Activated T-cell treated with anti-CD3 and anti-CD28 coated beads, Interleukin-2, amount 50 U/mL, for 48 hours (primary cell): Measurements from ENCODE around the gene LRRC52.

Source experiments
- DNase-seq, 2 experiments: peaks; one replicate each; pipeline ENCODE4 v3.0.0-alpha.2; 2020

The LRRC52 gene, protein sequence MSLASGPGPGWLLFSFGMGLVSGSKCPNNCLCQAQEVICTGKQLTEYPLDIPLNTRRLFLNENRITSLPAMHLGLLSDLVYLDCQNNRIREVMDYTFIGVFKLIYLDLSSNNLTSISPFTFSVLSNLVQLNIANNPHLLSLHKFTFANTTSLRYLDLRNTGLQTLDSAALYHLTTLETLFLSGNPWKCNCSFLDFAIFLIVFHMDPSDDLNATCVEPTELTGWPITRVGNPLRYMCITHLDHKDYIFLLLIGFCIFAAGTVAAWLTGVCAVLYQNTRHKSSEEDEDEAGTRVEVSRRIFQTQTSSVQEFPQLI

DNA sequence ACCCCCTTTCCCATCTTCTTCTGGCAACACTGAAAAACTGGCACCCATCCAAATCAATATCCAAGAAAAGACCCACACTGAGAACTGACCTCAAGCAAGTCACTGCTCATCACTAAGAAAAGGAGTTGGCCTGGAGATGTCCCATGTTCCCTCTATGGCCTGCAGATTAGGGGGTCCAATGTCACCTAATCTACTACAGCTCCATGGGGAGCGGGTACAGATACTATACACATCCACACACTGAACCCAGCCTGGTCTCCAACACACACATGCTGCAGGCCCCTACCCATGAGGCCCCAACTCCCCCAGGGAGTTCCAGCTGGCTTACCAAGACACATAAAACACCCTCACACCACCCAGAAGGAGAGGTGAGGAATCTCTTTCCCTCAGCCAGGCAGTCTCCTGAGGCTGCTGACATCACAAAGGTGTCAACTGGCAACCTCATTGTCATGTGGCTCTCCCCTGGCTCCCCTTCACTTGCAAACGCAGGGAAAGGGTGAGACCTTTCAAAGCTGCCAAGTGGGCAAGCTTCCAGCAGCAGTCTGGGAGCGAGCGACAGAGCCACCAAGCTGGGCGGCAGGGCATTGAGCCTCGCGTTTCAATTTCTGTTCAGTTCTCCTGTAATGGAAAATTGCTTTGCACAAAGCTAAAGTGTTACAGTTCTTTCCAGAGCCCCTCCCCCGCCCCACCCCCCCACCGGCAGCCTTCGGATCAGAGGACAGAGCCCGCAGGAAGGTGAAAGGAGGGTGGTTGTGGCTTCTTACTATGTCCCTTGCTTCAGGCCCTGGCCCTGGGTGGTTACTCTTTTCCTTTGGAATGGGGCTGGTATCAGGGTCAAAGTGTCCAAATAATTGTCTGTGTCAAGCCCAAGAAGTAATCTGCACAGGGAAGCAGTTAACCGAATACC lies at the start of gene LRRC52:
Gene LRRC52 (plus strand): TSS at position 469 of the 907 bp plus-strand sequence. CDS start 297 bp downstream, at position 766.
- no peak for DNase-seq

DNA sequence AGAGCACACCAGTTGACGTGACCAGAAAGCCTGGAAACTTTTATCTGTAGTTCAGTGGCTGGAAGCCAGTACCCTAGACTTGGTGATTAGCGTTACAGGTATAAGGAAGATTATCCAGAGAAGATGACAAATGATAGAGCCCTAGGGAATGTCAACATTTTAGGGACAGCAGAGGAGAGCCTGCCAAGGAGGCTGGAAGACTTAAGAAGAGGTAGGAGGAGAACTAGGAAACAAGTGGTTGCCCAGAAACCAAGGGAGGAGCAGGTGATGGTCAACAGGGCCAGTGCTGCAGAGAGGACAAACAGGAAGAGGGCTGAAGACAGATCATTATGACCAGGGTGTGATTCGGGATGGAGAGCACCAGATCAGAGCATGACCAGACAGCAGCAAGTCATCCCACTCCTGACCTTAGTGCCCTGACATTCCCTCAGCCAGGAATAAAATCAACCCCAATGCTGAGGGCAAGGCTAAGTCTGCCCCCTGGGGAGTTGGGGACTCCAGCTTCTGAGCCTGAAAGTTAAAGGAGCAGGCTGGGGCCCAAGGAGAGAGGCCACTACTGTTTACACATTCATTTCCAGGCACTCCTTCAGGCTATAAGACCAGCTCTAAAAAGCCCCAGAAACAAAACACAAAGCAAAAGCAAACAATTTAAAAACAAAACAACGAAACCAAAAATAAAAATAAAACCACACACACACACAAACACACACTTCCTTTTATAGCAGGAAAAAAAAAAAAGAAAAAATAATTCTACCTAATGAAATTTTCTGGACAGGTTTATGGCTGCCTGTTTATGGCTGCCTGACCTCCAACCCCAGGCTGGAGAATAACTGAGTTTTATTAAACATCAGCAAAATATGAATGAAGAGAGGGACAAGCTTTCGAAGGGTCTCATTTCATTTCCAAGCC lies 48.6 kb upstream of the LRRC52 start:
- DNase-seq = no peak

DNA sequence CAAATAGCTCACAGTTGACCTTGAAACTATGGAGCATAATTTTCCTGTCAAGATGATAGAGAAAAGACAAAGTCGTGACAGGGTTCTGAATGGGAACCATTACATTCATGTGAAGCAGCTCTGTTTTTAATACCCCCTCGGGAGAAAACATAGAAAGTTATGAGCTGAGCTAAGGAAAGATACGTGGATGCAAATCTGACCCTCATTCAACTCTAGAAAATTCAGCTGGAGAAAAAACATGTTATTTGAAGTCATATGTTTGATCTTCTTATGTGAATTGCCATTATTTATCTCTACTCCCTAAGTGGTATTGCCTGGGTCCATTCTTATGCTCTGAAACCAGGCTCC lies 48.0 kb upstream of the LRRC52 start:
- DNase-seq = no peak

DNA sequence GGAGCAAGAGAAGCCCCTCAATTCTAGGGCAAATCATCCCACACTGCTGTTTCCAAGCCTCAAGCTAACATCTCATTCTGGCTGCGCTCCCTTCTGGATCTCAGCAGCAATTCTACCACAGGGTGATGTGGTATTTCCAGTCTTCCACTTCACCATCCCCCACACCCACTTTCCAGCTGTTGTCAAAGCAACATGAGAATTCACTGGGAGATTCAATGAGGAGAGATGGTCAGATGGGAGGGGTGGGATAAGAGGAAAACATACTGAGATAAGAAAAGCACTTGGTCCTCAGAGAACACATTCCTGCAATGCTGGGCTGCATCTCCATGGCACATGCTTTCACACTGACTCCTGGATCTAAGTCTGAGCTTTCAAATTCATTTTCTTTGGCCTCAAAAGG lies 47.3 kb upstream of the LRRC52 start:
- no peak for DNase-seq

DNA sequence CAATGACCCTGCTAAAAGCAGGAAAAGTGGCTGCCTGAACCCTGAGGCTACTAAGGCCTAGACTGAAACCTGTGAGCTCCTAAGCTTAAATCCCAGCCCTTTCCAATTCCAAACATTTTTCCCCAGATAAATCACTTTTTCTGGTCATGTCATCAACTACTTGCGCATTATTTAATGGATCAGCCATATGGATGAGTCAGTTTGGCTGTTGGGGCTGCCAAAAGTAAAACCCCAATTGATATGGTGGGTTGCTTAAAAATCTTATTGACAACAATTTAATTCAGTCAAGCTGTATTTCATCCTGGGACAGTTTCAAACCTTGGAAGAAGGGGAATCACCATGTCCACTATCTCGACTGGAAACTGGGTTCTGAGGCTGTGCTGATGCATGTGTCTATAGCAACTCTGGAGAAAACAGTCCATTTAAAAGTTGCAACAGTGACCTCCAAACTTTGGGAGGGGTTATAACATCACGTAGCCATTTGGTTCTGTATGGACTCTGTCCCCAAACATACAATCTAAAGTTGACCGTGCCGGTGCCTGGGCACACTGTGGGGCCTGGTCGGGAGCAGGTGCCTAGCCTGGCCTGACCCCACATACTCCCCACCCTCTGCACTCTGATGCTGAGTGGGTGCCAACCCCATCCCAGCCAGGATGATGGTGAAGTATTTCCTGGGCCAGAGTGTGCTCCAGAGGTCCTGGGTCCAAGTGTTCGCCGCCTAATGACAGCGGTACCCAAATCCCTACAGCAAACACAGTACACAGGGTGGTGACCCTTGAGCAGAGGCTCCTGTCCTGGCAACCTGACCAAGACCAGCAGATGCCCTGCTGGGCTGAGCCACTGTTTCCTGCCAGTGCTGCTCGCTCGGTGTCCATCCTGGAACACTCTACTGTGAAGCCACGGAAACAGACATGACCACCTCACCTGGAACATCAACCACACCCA lies 46.5 kb upstream of the LRRC52 start:
- no peak for DNase-seq

DNA sequence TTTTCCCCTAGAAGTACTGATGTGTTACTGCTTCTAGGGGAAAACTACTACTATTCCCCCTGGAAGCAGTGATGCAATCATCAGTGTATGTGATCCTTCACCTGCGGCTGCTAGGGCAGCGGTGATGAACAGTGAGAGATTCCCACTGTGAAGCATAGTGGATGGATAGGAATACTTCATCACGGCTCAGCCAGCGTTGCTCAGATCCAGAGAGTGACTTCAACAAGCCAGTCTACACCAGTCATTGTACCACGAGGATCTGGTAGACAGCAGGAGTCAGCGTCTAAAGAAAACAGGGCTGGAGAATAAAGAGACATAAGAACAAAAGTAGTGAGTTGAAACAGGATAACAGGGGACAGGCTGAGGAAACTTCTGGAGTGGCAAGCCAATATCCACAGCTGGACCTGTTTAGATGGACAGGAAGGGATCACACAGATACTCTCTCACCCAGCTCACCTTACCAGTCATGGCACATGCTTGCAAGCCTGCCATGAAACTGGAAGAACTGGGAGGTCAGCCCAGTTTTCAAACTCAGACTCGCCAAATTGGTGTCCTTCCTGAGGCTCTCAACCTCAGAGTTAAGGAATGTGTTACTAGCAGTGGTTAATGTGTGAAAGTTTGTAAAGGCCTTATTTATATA lies 42.4 kb upstream of the LRRC52 start:
- DNase-seq = no peak

DNA sequence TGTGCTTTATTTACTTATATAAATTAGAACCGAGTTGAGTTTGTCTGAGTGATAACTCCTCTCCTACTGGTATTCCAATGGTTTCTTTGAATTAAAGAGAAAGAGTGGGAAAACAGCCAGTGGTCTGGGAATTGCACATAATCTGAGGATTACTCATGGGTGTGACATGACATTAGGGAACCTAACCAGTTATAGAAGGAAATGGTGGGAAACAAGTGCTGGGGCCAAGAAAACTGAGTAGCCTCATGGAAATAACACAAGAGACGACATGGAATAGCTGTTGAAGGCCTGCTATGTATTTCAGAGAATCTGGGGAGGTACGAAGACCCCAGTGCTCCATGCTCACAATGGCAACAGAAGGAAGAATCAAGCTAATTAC lies 41.8 kb upstream of the LRRC52 start:
- no peak for DNase-seq

DNA sequence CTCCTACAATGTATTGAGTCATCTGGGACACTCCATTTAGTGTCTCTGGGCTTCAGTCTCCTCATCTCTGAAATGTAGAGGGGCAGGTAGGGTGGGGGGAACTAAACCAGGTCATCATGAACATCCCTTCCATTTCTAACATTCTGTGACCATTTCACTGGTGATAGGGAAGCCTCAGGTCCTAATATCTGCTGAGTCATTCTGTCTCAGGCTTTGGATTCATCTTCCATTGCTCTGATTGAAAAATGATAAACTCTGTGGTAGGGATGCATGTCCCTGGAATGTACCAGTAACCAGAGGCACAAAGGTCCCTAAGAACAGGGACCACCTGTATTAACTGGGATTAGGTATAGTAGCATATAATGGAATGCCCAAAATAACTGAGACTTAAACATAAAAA lies 36.2 kb upstream of the LRRC52 start:
- no peak for DNase-seq

DNA sequence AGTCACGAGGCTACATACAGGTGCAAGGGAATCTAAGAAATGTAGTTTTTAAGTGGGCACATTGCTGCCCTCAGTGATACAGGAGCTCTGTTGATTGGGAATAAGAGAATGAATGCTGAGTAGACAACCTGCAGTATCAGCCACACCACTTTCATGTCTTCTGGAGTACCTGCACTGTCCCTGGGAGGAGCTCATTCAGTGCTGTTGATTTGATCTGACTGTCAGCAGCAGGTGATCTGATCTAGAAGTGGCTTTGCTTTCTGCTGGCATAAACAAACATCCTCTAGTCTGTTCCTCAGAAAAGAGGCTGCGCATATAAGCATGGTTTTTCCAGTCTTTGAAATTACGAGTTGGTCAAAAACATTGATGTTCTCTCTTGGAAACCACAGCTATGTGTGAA lies 35.5 kb upstream of the LRRC52 start:
- DNase-seq = no peak

DNA sequence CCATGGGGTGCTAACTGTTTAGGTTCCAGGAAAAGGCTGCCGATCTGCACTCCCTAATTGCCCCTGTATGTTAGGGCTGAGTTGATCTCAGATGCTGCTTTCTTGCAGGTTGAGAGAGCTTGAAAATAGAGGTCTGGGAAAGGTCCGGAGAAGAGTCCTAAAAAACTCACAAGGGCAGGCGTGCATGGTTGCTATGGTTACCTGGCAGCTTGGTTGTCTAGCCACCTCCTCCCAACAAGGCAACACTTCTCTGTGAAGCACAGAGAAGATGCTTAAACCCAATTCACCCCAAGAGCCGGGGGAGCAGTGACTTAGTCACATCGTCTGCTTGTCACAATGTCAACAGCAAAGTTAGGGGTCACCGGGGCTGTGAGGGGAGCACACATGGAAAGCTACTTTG lies 31.0 kb upstream of the LRRC52 start:
- no peak for DNase-seq

DNA sequence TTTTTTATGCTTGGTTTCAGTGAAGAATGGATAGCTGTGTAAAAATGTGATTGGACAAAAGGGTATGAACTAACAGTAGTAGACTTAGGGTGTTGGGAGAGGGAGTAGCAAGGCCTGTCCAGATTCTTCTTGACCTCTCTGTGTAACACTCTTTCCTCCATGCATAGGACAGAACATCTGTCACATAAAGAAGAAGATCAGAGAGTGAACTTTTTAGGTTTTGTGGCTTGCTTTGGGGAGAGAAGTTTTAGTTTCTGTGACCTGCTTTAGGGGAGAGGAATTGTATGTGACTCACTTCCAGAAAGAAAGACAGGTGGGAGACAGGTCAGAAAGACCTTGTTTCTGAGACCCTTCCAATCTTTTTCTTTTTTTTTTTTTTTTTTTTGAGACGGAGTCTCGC lies 27.3 kb upstream of the LRRC52 start:
- no peak for DNase-seq

DNA sequence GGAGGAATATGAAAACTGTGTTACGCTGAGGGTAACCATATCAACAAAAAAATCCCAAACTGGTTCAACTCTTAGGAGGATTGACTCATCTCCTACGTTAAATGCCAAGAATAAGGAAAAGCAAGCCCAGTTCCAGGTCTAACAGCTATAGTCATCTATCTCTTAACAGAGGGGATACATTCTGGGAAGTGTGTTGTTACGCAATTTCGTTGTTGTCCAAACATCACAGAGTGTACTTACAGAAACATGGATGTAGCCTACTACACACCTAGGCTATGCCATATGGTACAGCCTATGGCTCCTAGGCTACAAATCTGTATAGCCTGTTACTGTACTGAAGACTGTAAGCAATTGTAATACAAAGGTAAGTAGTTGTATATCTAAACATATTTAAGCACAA lies 23.2 kb upstream of the LRRC52 start:
- no peak for DNase-seq

DNA sequence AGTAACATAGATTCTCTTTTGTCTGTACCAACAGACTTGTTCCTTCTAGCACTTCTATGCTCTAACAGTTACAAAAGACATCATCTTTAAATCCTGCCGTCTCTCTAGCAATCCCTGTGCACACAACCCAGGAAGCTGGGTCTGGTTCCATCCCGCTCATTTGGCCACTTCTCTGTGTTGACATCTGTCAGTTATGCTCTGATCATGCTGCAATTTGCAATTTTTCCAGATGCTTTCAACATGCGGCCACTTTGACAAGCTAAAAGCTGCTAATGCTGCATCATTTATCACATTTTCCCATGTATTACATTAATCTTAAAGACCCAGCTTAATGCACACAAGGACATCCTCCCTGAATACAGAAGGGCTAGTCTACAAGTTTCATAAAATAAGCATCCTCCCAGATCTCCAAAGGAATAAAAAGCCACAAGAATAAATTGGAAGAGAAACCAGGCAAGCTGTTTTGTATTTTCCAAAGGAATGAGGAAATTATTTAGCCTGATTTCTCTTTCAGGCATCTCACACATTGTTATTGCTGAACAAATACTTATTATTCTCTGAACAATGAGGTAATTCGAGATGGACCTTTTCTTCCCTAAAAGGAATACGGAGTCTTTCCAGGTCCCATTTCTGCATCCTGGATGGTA lies 19.0 kb upstream of the LRRC52 start:
- no peak for DNase-seq

DNA sequence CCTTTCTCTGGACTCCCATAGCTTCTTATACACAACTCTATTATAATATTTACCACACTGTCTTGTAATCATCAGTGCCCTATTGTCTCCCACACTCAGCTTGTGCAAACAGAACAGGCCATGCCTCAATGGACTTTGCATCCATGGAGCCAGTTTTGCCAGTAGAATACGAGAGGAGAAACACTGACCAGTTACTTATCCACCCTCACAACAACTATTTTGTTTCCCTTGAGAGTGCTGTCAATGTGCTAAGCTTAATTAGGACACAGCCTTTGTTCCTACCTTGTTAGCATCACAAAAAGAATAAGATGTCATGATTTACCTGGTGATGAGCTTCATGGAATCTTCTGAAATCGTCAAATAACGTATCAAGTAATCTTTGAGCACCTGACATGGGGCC lies 18.1 kb upstream of the LRRC52 start:
- DNase-seq = no peak

DNA sequence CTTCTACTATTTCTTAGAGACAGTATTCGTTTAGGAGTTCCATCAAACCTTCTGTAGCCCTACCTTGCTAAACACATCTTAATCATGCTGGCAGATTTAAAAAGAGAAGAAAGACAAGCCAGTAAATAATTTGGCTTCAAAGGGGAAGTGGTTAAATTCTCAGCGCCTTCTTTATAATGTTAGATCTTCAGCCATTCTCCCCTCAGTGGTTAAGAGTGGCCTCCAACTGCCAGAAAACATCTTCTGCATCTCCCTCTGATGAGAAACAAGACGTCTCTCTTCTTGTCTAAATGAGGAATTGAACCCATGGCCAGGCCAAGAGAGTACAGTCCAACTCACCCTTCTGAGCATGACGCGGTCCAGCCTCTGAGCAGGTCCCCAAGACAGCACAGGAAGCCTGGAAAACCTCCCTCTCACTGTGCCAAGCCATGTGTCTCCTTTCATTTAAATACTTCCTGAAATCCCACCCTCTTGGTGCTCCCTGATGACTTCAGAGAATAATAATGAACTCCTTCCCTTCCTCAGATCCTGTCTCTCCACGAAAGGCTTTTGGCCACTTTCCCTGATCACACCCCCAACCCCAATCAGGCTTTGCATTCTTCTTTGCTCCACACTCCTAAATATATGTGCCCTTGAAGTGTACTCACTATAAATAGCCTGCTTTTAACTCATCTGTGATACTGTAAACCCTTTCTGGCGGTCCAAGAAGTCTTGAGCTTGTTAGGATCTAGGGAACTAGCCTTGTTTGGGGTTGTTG lies 16.4 kb upstream of the LRRC52 start:
- DNase-seq = no peak

DNA sequence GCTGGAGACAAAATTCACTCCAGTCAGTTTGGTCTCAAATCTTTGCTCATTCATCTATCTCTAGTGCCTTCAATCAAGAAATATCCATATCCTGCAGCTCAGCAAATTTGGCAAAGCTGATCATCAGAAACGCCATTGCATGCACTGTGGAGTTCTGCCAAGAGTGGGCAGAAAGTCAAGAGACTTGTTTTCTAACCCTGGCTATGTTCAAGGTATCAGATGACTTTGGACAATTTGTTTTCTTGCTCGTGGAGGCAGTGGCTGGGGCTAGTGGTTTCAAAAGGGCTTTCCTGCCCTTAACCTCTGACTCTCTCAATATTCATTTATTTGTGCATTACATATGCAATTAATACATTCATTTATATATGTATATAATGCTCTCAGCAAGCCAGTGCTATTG lies 12.8 kb upstream of the LRRC52 start:
- no peak for DNase-seq

DNA sequence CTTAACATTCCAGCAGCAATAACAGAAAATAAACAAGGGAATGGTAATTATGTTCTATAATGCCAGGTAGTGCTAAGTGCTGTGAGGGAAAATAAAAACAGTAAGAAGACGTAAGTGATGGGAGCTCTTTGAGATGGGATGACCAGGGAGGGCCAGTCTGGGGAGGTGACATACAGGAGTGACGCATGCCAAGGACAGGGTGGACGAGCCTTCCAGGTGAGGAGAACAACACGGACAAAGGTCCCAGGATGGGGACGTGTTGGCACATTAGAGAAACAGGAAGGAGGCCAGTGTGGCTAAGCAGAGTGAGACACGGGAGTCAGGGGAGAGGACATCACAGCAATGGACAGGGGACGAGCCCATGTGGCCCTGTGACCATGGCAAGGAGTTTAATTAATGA lies 11.7 kb upstream of the LRRC52 start:
- DNase-seq = no peak

DNA sequence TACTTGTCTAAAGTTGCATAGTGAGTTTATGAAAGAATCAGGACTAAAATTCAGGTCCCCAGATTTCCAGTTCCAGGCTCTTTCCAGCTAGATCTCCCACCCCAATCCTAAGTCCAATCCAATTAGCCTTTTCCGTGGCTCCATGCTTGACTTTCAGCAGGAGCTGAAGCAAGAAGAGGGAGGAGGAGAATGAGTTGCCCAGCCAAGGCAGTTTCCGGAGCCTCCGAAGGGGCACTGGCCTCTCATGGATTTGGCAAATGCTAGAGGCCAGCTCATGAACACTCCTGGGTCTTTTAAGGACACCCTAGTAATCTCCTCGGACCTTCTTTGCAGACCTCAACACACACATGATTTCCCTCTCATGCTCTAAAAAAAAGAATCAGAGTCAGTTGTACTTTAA lies 10.5 kb upstream of the LRRC52 start:
- DNase-seq = no peak

DNA sequence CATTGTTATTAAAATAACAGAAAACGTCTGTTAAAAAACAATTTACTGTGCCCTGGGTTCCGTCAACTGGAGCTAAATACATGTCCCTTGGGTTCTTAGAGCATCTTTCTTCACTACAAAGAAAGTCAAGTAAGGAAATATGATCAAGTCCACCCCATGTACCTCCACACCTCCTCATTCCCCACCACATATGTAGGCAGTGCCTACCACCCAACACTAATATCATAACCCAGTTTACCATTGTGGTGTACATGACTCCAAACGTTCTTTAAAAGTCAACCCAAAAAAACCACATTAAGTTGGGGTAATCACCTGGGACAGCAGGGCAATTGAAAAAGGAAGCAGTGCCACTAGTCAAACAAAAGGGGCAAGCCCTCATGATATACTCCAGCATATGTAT lies 7.8 kb upstream of the LRRC52 start:
- no peak for DNase-seq

DNA sequence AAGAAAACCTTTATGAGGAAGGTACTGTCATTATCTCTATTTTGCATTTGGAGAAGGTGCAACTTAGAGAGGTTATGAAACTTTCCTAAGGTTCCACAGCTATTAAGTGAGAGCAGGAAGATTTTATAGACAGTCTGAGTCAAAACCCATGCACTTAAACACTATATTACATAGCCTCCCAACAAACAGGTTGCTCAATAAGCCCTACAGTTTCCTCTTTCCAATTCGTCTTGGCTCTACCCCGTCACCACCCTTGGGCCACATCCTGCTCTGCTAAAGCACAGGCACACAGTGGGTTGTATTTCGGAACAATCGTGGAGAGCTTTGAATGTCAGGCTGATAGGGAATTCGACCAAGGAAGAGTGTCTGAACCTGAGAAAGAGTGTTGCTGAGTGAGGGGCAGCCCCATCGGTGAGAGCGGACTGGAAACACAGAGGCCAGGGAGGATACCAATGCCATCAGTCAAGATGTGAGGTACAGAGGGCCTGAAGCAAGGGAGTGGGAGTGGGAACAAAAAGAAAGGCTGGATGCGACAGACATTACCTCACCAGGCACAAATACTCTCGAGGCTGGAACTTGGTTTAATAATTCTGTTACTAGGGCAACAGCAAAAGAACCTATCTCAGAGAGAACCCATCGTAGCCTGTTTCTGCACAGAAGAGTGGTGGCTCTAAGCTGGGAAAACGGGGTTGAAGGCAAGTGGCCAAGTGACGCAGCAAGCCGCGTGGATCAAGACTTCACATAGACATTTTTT lies 6.3 kb upstream of the LRRC52 start:
- DNase-seq = no peak
